ENCODE results near the gene JOSD1.

GRCh38 chr22:38735126-38735464 lies 34.4 kb upstream of the JOSD1 start:
- TF ChIP-seq CTCF (IDR thresholded peaks at IDR 0.05): no peak
- TF ChIP-seq EZH2 (IDR thresholded peaks at IDR 0.05; ENCODE audit: borderline replicate concordance, insufficient read depth, low read depth, low read length, poor library complexity, severe bottlenecking): no peak
